ENCODE results near the gene OSBPL6. TPM values are rescaled to one million over a fixed set of nuclear protein-coding genes. Genes with fewer than 3 reads are reported as not detected.

The OSBPL6 gene
- total and polyA plus RNA-seq, 2 of the 13 experiments (the other 11 are each of a cell fraction or from before 2014, with no cell fraction given): 0.03 to 0.11 TPM

DNA sequence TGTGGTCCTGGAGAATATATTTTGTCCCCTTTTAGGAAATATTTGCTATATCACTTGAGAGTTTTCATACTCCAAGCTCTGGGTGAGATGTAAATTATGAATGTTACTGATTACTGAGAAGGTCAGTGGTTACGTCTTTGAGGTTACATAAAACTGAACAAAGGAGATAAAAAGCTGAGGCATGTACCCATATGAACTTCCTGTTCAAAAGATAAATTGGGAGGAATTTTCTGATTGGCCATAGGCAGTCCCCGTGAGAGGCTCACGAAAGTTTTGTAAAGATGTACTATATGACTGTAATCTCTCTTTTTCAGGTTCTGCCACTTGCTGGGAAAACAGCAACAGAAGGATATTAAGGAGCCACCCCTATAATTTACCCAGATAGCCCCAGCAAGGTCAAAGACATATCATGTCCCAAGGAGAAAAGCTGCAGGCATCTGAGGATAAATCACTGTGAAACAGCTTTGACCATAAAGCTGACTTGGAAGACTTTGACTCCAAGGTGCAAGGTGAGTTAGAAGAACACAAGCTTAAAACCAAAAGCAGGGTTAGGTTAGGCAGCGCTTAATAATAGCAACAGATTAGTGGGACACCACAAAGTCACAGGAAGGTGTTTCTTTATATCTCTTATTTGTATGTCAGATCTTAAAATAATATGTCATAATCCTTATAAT, 90.4 kb downstream of the OSBPL6 start (continued):
- TF ChIP-seq ZGPAT (CRISPR knock-in tag; IDR thresholded peaks at IDR 0.05) (no peak), FOXP4 (CRISPR knock-in tag; IDR thresholded peaks at IDR 0.05) (no peak), ZNF232 (CRISPR knock-in tag; IDR thresholded peaks at IDR 0.05; ENCODE audit: borderline replicate concordance) (no peak), HNRNPK (IDR thresholded peaks at IDR 0.05; ENCODE audit: low read depth, low read length, poor library complexity, severe bottlenecking) (no peak), ZNF253 (CRISPR knock-in tag; IDR thresholded peaks at IDR 0.05; ENCODE audit: borderline replicate concordance) (no peak), CHD2 (IDR thresholded peaks at IDR 0.05; ENCODE audit: low read depth, low read length) (no peak), FOXK1 (CRISPR knock-in tag; IDR thresholded peaks at IDR 0.05; ENCODE audit: borderline replicate concordance, low read depth) (no peak)

- no peaks in the 10 kb centered on the region for H3K4me1 ChIP-seq (ENCODE audit: insufficient read depth, low read length)
- FAIRE-seq: no peak
- no peak overlapping the region for H3K9ac ChIP-seq (ENCODE audit: insufficient read depth, low read depth, low read length)
- H3K36me3 ChIP-seq (replicated peaks in 1 of 2; ENCODE audit: control insufficient read depth in 1 of 2, insufficient read depth in 2 of 2, low read length in 2 of 2): no peaks in the 10 kb centered on the region
- DNase-seq (ENCODE audit: low spot score): no peak
- 22% methylated on average over 1 of the region's 1 CpG for WGBS (ENCODE audit: low lambda C conversion rate)
- no peak for ATAC-seq
- no peak overlapping the region for H3K27ac ChIP-seq (ENCODE audit: extremely low read length, insufficient read depth, low read length)
- in situ Hi-C loops (cut with HindIII; ENCODE audit: extremely low pct_ligation_motif_present, low pct_unique_long_range_greater_than_20kb) (no loop called here), intact Hi-C loops (cut with micrococcal nuclease; ENCODE audit: unreplicated experiment) (no loop called here)
- H3K9me3 ChIP-seq (ENCODE audit: low read length): no peaks in the 10 kb centered on the region
- no peak overlapping the region for H3K4me2 ChIP-seq (ENCODE audit: low read depth, low read length)
- H2AFZ ChIP-seq (ENCODE audit: low read length): no peak overlapping the region
- H3K79me2 ChIP-seq (ENCODE audit: insufficient read depth, low read length): no peaks in the 10 kb centered on the region
- no TSS peak for BruUV-seq (replicated peaks)
- no peak overlapping the region for H3K4me3 ChIP-seq (replicated peaks in 1 of 3; ENCODE audit: insufficient read depth in 1 of 3, low read depth in 2 of 3, low read length in 3 of 3)
- no peaks in the 10 kb centered on the region for H4K20me1 ChIP-seq (ENCODE audit: insufficient read depth, low read length)
- ChIA-PET CTCF (ENCODE audit: low intra/inter-chr PET ratio, low total read pairs) (no interaction called here), POLR2A (no interaction called here)
- no peaks in the 10 kb centered on the region for H3K27me3 ChIP-seq (ENCODE audit: control insufficient read depth in 1 of 2, insufficient read depth in 2 of 2, low read length in 2 of 2)
- no peak for TF ChIP-seq NBN (conservative IDR thresholded peaks at IDR 0.05)
- TF ChIP-seq ZNF577 (CRISPR knock-in tag; IDR thresholded peaks at IDR 0.05; ENCODE audit: borderline replicate concordance, low read depth): no peak
- no peak for TF ChIP-seq KLF13 (CRISPR knock-in tag; IDR thresholded peaks at IDR 0.05)
- TF ChIP-seq HMGXB4 (CRISPR knock-in tag; IDR thresholded peaks at IDR 0.05; ENCODE audit: borderline replicate concordance in 1 of 2, low read depth in 1 of 2): no peak
- no peak for TF ChIP-seq HNF4A (CRISPR knock-in tag; IDR thresholded peaks at IDR 0.05)
- TF ChIP-seq ZFP90 (CRISPR knock-in tag; IDR thresholded peaks at IDR 0.05; ENCODE audit: borderline replicate concordance): no peak
- TF ChIP-seq ZNF614 (CRISPR knock-in tag; IDR thresholded peaks at IDR 0.05; ENCODE audit: borderline replicate concordance): no peak
- no peak for TF ChIP-seq NR3C1 (CRISPR knock-in tag; IDR thresholded peaks at IDR 0.05)
- no peak for TF ChIP-seq NFE2L2 (IDR thresholded peaks at IDR 0.05; ENCODE audit: low read length)
Measured at GRCh38 chr2:178285287-178285615, 90.9 kb downstream of the OSBPL6 start.
